Measurements from ENCODE around the gene MBNL2. TPM values are rescaled to one million over a fixed set of nuclear protein-coding genes. Genes with fewer than 3 reads are reported as not detected.

Gene MBNL2
- total RNA-seq, 2 donors from 2014 or later: 47.5 to 50.8 TPM

GRCh38 chr13:97223711-97224541 lies 1.8 kb downstream of the MBNL2 start:
- intact Hi-C loops (cut with DNase I): no loop called here
- H3K27ac ChIP-seq: peak overlapping the region; percentile 93 to 99 (median 96)
- H3K36me3 ChIP-seq (replicated peaks in 1 of 2; ENCODE audit: insufficient read depth in 1 of 2, low read depth in 2 of 2): no peaks in the 10 kb centered on the region
- WGBS, 2 donors: 1% methylated on average over 10 to 11 of the region's 11 CpGs
- no peaks in the 10 kb centered on the region for H3K27me3 ChIP-seq
- H3K4me3 ChIP-seq: peak overlapping the region; percentile 12 to 44
- DNase-seq (peak; percentile 63 to 87 (median 72)), ATAC-seq (peak; percentile 63)
- H3K9me3 ChIP-seq: no peaks in the 10 kb centered on the region
- H3K4me1 ChIP-seq: peaks cover 44% of the 10 kb centered on the region
- TF ChIP-seq CTCF (IDR thresholded peaks at IDR 0.05) (no peak), POLR2A (IDR thresholded peaks at IDR 0.05) (peak; percentile 21 to 72 (median 71))

GRCh38 chr13:97224544-97225300 lies 2.6 kb downstream of the MBNL2 start:
- TF ChIP-seq POLR2A (IDR thresholded peaks at IDR 0.05) (peak in 2 of 3 donors; percentile 6 to 62), CTCF (IDR thresholded peaks at IDR 0.05) (no peak)
- Histone ChIP-seq H3K4me3 (peak overlapping the region; percentile 12 to 44), H3K27ac (peak overlapping the region; percentile 93 to 99 (median 96)), H3K36me3 (replicated peaks in 1 of 2; ENCODE audit: insufficient read depth in 1 of 2, low read depth in 2 of 2) (no peaks in the 10 kb centered on the region), H3K27me3 (no peaks in the 10 kb centered on the region), H3K9me3 (no peaks in the 10 kb centered on the region), H3K4me1 (peaks cover 52% of the 10 kb centered on the region)
- intact Hi-C loops (cut with DNase I): no loop called here
- ATAC-seq (peak; percentile 72), DNase-seq (peak; percentile 84 to 91 (median 88))
- 3 to 6% methylated on average over 5 of the region's 5 CpGs for WGBS, 2 donors

DNA sequence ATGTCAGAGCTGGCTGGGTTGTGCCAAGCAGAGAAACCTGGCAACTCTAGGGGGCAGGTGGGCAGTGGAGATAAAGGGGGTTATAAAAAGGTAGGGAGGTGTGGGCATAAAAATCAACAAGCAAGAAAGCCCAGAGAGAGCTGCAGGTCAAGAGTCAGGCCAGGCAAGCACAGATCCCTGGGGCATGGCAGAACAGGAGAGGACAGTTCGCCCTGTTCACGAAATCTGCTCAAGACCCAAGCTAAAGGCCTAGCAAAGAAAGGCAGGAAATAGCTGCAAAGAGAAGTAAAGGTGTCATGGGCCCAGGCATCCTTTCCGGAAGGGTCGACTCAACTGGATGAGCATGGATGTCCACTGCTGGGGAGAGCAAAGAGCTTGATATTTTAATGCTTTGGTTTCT lies 3.4 kb downstream of the MBNL2 start:
- no peak for TF ChIP-seq CTCF (IDR thresholded peaks at IDR 0.05)
- no peak for TF ChIP-seq POLR2A (IDR thresholded peaks at IDR 0.05)
- Histone ChIP-seq H3K27ac (peak overlapping the region; percentile 49 to 99 (median 96)), H3K27me3 (no peaks in the 10 kb centered on the region), H3K4me1 (peaks cover 58% of the 10 kb centered on the region), H3K4me3 (no peak overlapping the region), H3K9me3 (no peaks in the 10 kb centered on the region), H3K36me3 (replicated peaks in 1 of 2; ENCODE audit: insufficient read depth in 1 of 2, low read depth in 2 of 2) (no peaks in the 10 kb centered on the region)
- ATAC-seq (no peak), DNase-seq (no peak)
- intact Hi-C loops (cut with DNase I): no loop called here
- WGBS, 2 donors: 20% methylated on average over 4 of the region's 4 CpGs

DNA sequence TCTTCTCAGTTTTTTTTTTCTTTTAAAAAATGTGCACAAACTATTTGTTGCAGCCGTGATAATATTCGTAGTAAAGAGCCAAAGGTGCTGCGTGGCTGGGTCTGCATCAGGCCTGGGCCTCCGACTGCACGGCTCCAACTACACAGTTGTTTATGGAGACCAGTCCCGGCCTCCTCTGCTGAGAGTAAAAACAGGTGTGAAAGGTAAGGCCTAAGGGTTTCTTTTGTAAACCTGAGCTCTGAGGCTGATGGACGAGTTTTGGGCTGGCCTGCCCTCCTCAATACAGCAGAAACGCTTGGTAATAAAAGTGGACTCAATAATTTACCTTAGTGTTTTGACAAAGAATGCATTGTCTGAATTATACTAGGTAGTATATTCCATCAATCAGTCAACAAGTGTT lies 3.9 kb downstream of the MBNL2 start:
- DNase-seq (peak; percentile 39 to 61 (median 48)), ATAC-seq (no peak)
- Histone ChIP-seq H3K27ac (peak overlapping the region; percentile 45 to 99 (median 96)), H3K27me3 (no peaks in the 10 kb centered on the region), H3K4me1 (peaks cover 63% of the 10 kb centered on the region), H3K9me3 (no peaks in the 10 kb centered on the region), H3K36me3 (replicated peaks in 1 of 2; ENCODE audit: insufficient read depth in 1 of 2, low read depth in 2 of 2) (no peaks in the 10 kb centered on the region), H3K4me3 (no peak overlapping the region)
- WGBS, 2 donors: 14 to 16% methylated on average over 8 of the region's 8 CpGs
- intact Hi-C loops (cut with DNase I): no loop called here
- TF ChIP-seq CTCF (IDR thresholded peaks at IDR 0.05): no peak
- peak in 2 of 3 donors; percentile 23 to 46 for TF ChIP-seq POLR2A (IDR thresholded peaks at IDR 0.05)
